Keratinocyte (primary cell): ENCODE data around the gene NANOS2.
"Not testable (repeated sequence)": the region's sequence is repeated elsewhere in the genome, so short reads cannot be mapped to it uniquely, and the experiment has no call there.

Experiments
- EZH2 ChIP-seq: IDR thresholded peaks from one replicate; pipeline ENCODE4 v1.6.1; 2012; ENCODE audit warnings: inconsistent platforms, mild to moderate bottlenecking, low read length, moderate library complexity
- TF ChIP-seq, protein P1 (sequence below), 3 experiments: IDR thresholded peaks in 1 of 3; conservative IDR thresholded peaks in 1 of 3; optimal IDR thresholded peaks in 1 of 3; 2 replicates in 2 of 3; 3 replicates in 1 of 3; pipeline versions ENCODE3 to v1.5.1; 2011; ENCODE audit warnings: low read length in 3 of 3, mild to moderate bottlenecking in 3 of 3, moderate library complexity in 2 of 3, control low read depth in 1 of 3, inconsistent platforms in 1 of 3; ENCODE audit not compliant: insufficient read depth in 2 of 3; ENCODE audit errors: extremely low read depth in 1 of 3

DNA sequence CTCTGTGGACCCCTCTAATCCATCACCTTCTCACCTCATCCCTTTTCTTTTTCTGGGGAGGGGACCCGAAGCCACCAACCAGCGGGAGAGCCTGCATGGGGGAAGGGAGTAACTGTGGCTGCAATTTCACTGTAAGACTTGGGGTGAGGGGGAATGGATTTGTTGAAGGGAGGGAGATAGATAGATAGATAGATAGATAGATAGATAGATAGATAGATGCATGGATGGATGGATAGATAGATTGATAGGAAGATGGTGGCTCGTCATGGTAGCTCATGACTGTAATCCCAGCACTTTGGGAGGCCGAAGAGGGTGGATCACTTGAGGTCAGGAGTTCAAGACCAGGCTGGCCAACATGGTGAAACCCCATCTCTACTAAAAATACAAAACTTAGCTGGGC lies 47.3 kb downstream of the NANOS2 start:
- TF ChIP-seq, protein P1, sequence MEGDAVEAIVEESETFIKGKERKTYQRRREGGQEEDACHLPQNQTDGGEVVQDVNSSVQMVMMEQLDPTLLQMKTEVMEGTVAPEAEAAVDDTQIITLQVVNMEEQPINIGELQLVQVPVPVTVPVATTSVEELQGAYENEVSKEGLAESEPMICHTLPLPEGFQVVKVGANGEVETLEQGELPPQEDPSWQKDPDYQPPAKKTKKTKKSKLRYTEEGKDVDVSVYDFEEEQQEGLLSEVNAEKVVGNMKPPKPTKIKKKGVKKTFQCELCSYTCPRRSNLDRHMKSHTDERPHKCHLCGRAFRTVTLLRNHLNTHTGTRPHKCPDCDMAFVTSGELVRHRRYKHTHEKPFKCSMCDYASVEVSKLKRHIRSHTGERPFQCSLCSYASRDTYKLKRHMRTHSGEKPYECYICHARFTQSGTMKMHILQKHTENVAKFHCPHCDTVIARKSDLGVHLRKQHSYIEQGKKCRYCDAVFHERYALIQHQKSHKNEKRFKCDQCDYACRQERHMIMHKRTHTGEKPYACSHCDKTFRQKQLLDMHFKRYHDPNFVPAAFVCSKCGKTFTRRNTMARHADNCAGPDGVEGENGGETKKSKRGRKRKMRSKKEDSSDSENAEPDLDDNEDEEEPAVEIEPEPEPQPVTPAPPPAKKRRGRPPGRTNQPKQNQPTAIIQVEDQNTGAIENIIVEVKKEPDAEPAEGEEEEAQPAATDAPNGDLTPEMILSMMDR (optimal IDR thresholded peaks at IDR 0.05 in 1 of 3, IDR thresholded peaks at IDR 0.05 in 1 of 3, conservative IDR thresholded peaks at IDR 0.05 in 1 of 3; ENCODE audit: extremely low read depth in 1 of 3, insufficient read depth in 2 of 3, low read length in 3 of 3): not testable (repeated sequence)
- TF ChIP-seq EZH2: not testable (repeated sequence)
